K562 (cell line): ENCODE results near the gene PTPN1. TPM values are rescaled to one million over a fixed set of nuclear protein-coding genes. Genes with fewer than 3 reads are reported as not detected.
A peak's percentile ranks its signal among the peaks of the same experiment; 100 is the strongest.

Experiments used
- ATAC-seq: fragments of 200-7000 bp; cut with Tn5 transposase; 3 replicates; pipeline ENCODE4 v1.9.1; 2020; ENCODE audit warnings: moderate library complexity
- BruUV-seq: library from RNA; stranded (reverse); fragments of 400-500 nt; replicated peaks from 2 replicates; lab custom pipeline; 2021; lab: Mats Ljungman, UMichigan
- CTCF ChIA-PET: fragments of 300-600 bp; formaldehyde crosslinking; extraction: SDS; loops from one replicate; lab custom pipeline; 2021; ENCODE audit warnings: low intra/inter-chr PET ratio; lab: Yijun Ruan, JAX
- POLR2A ChIA-PET: fragments of 300-600, 350-650 bp; sonication (Branson Sonifier 250); formaldehyde crosslinking; extraction: SDS; loops from one replicate; lab custom pipeline; 2021; ENCODE audit warnings: antibody characterized with exemption, inconsistent platforms; lab: Yijun Ruan, JAX
- DNase-seq, 4 experiments: peaks; one replicate each; pipeline versions ENCODE4 v3.0.0 to v3.0.0-alpha.2; 2011 to 2018; ENCODE audit warnings: low spot score in 3 of 4, mixed read lengths in 3 of 4; ENCODE audit errors: extremely low read depth in 1 of 4
- FAIRE-seq: peaks from 2 replicates; lab custom pipeline; 2011; peaks lifted over from hg19 to GRCh38; lab: Jason Lieb, UNC
- H2AFZ ChIP-seq: 2 replicates; pipeline ENCODE4 v1.6.0; 2011; ENCODE audit warnings: low read depth, low read length, control low read depth, inconsistent platforms
- H3K27ac ChIP-seq: fragments of 200-600 bp; 3 replicates; pipeline ENCODE4 v1.8.0; 2011; ENCODE audit warnings: low read depth, mild to moderate bottlenecking, control low read depth, inconsistent platforms, low read length, moderate library complexity, mixed read lengths; ENCODE audit errors: extremely low read depth
- H3K27me3 ChIP-seq, 2 experiments: fragments of 300-600 bp in 1 of 2; 2 replicates in 1 of 2; 3 replicates in 1 of 2; pipeline versions ENCODE4 v1.6.0 to v1.8.0; 2011; ENCODE audit warnings: inconsistent platforms in 2 of 2, low read length in 2 of 2, mild to moderate bottlenecking in 1 of 2, mixed read lengths in 1 of 2, moderate library complexity in 1 of 2; ENCODE audit not compliant: control insufficient read depth in 2 of 2, insufficient read depth in 2 of 2
- H3K36me3 ChIP-seq: fragments of 300-600 bp; 3 replicates; pipeline ENCODE4 v1.8.0; 2011; ENCODE audit warnings: mild to moderate bottlenecking, low read length, inconsistent platforms; ENCODE audit not compliant: control insufficient read depth, insufficient read depth
- H3K4me1 ChIP-seq, 2 experiments: fragments of 200-600 bp in 1 of 2; replicated peaks in 1 of 2; 2 replicates in 1 of 2; 3 replicates in 1 of 2; pipeline versions ENCODE4 v1.5.1 to v1.8.0; 2011; ENCODE audit warnings: inconsistent platforms in 2 of 2, low read length in 2 of 2, mild to moderate bottlenecking in 1 of 2, mixed read lengths in 1 of 2, moderate library complexity in 1 of 2; ENCODE audit not compliant: control insufficient read depth in 2 of 2, insufficient read depth in 2 of 2
- H3K4me2 ChIP-seq: 2 replicates; pipeline ENCODE4 v1.6.1; 2011; ENCODE audit warnings: low read length, control low read depth, inconsistent platforms, mixed read lengths; ENCODE audit not compliant: insufficient read depth
- H3K4me3 ChIP-seq: fragments of 200-600 bp; sonication (generic), shearing (Covaris generic); 2 replicates; pipeline ENCODE4 v1.5.1; 2016; ENCODE audit warnings: control low read depth, inconsistent platforms
- H3K79me2 ChIP-seq: fragments of 200-600 bp; 3 replicates; pipeline ENCODE4 v1.8.0; 2011; ENCODE audit warnings: low read length, inconsistent platforms; ENCODE audit not compliant: control insufficient read depth, insufficient read depth
- H3K9ac ChIP-seq, 2 experiments: 2 replicates each; pipeline versions ENCODE4 v1.6.0 to v1.6.1; 2011; ENCODE audit warnings: low read depth in 2 of 2, low read length in 2 of 2, control low read depth in 1 of 2, inconsistent platforms in 1 of 2, mild to moderate bottlenecking in 1 of 2, mixed read lengths in 1 of 2; ENCODE audit not compliant: insufficient read depth in 1 of 2
- H3K9me1 ChIP-seq: one replicate; pipeline ENCODE4 v1.6.0; 2011; ENCODE audit warnings: inconsistent platforms, mild to moderate bottlenecking, low read length, moderate library complexity; ENCODE audit not compliant: control insufficient read depth, insufficient read depth
- H3K9me3 ChIP-seq: replicated peaks from 2 replicates; pipeline ENCODE4 v1.5.1; 2011; ENCODE audit warnings: low read depth, low read length, inconsistent platforms; ENCODE audit not compliant: control insufficient read depth, insufficient read depth
- H4K20me1 ChIP-seq: replicated peaks from 2 replicates; pipeline ENCODE4 v1.6.1; 2011; ENCODE audit warnings: low read length, inconsistent platforms, mixed read lengths; ENCODE audit not compliant: control insufficient read depth, insufficient read depth
- ERF ChIP-seq: fragments of 450-650 bp; formaldehyde crosslinking; IDR thresholded peaks from 2 replicates; pipeline ENCODE4 v1.4.0; 2020; ENCODE audit warnings: mild to moderate bottlenecking, mixed read lengths
- ETV6 ChIP-seq, 3 experiments: fragments of 150-350 bp in 1 of 3; sonication (generic) in 1 of 3; formaldehyde crosslinking in 1 of 3; IDR thresholded peaks; 2 replicates each; pipeline versions ENCODE4 v1.6.1 to v1.8.0; 2014 to 2022; ENCODE audit warnings: borderline replicate concordance in 2 of 3, low read depth in 2 of 3, antibody characterized with exemption in 1 of 3, low read length in 1 of 3, mild to moderate bottlenecking in 1 of 3, missing genetic modification reagents in 1 of 3
- FOS ChIP-seq: IDR thresholded peaks from 3 replicates; pipeline ENCODE4 v1.6.1; 2011; ENCODE audit not compliant: insufficient read length; ENCODE audit errors: extremely low read depth
- HDAC8 ChIP-seq: fragments of 450-650 bp; IDR thresholded peaks from 2 replicates; pipeline ENCODE4 v1.6.1; 2016; ENCODE audit warnings: mild to moderate bottlenecking, missing genetic modification characterization, moderate library complexity, missing compliant biosample characterization
- MAZ ChIP-seq, 2 experiments: fragments of 450-650 bp in 1 of 2; sonication (generic) in 1 of 2; formaldehyde crosslinking; IDR thresholded peaks in 1 of 2; conservative IDR thresholded peaks in 1 of 2; 2 replicates each; pipeline versions ENCODE4 v1.4.0 to v1.5.0; 2020; ENCODE audit warnings: mild to moderate bottlenecking in 1 of 2, missing genetic modification reagents in 1 of 2
- MLX ChIP-seq, 2 experiments: fragments of 450-650 bp in 1 of 2; sonication (generic) in 1 of 2; formaldehyde crosslinking; conservative IDR thresholded peaks; 2 replicates each; pipeline versions ENCODE4 v1.4.0 to v1.8.1; 2020 to 2022; ENCODE audit warnings: mild to moderate bottlenecking in 1 of 2, missing genetic modification reagents in 1 of 2
- NFATC3 ChIP-seq: fragments of 450-650 bp; IDR thresholded peaks from 2 replicates; pipeline ENCODE4 v1.6.1; 2017; ENCODE audit warnings: mild to moderate bottlenecking
- NFE2 ChIP-seq: IDR thresholded peaks from 2 replicates; pipeline ENCODE4 v1.6.1; 2014; ENCODE audit warnings: antibody characterized with exemption, low read depth
- POLR3G ChIP-seq: IDR thresholded peaks from 2 replicates; pipeline ENCODE4 v1.6.1; 2011; ENCODE audit not compliant: insufficient read length, insufficient replicate concordance; ENCODE audit errors: extremely low read depth
- SIX5 ChIP-seq, 2 experiments: IDR thresholded peaks; 2 replicates each; pipeline ENCODE4 v1.6.1; 2011; ENCODE audit warnings: low read length in 2 of 2, borderline replicate concordance in 1 of 2, low read depth in 1 of 2, mild to moderate bottlenecking in 1 of 2, moderate library complexity in 1 of 2; ENCODE audit not compliant: insufficient read depth in 1 of 2
- ZBTB7A ChIP-seq: IDR thresholded peaks from 2 replicates; pipeline ENCODE4 v1.6.1; 2011; ENCODE audit warnings: low read depth, mild to moderate bottlenecking, low read length, moderate library complexity, borderline replicate concordance; ENCODE audit not compliant: control insufficient read depth
- ZNF316 ChIP-seq: fragments of 450-650 bp; IDR thresholded peaks from 2 replicates; pipeline ENCODE4 v1.6.1; 2016
- WGBS: fragments of 100-300 bp; shearing (Covaris generic); methylation state at CpG from one replicate; pipeline ENCODE4 v1.1.6; 2016; ENCODE audit warnings: low coverage, mixed read lengths; ENCODE audit not compliant: insufficient coverage; ENCODE audit errors: missing lambda C conversion rate; 5-methylcytosine and 5-hydroxymethylcytosine counted together
- in situ Hi-C: fragments of 300-500 bp; cut with MboI; formaldehyde crosslinking; loops from 4 replicates; pipeline ENCODE4 v1.15.0; 2018; ENCODE audit warnings: inconsistent platforms, mixed read lengths
- intact Hi-C: fragments of 100-400 bp; cut with micrococcal nuclease; formaldehyde crosslinking; loops from 2 replicates; pipeline ENCODE4 v1.14.2; 2022
- polyA plus RNA-seq, 8 experiments: library from polyadenylated mRNA; depleted of rRNA in 4 of 8; stranded (reverse) in 5 of 8; unstranded in 3 of 8; fragments of >200 nt; fragmentation: Nextera tagmentation in 2 of 8; fragmentation: Illumina TruSeq in 1 of 8; extraction: Ambion mirVana in 2 of 8; extraction: Trizol in 1 of 8; gene quantifications; 2 replicates each; pipeline versions ENCODE4 v1.2.1 to v1.2.3, GENCODE V29; 2011 to 2014; ENCODE audit warnings: inconsistent platforms in 1 of 8, missing spikeins in 1 of 8
- total RNA-seq, 7 experiments: library from RNA; depleted of rRNA in 6 of 7; stranded (reverse); fragments of >200 nt in 6 of 7; fragmentation: Illumina TruSeq in 2 of 7; extraction: Trizol in 2 of 7; gene quantifications; 2 replicates each; pipeline versions ENCODE4 v1.2.1 to v1.2.3, GENCODE V29; 2011 to 2021; ENCODE audit warnings: low replicate concordance in 1 of 7

Gene PTPN1
- total and polyA plus RNA-seq, 9 of the 15 experiments (the other 6 are each of a cell fraction or from before 2014, with no cell fraction given): 11.0 to 85.3 (median 54.0) TPM

GRCh38 chr20:50561379-50562078 is 51.3 kb downstream of the PTPN1 start:
- H3K9me3 ChIP-seq: no peaks in the 10 kb centered on the region
- no peak overlapping the region for H3K4me2 ChIP-seq
- peak overlapping the region in 1 of 2 experiments; percentile 54; a peak in 1 of 4 replicates for H3K9ac ChIP-seq
- intact Hi-C loops: no loop called here
- DNase-seq (no peak), FAIRE-seq (no peak), ATAC-seq (no peak)
- no peaks in the 10 kb centered on the region for H3K9me1 ChIP-seq
- peaks cover 51% of the 10 kb centered on the region for H3K79me2 ChIP-seq
- H3K4me1 ChIP-seq: peaks cover 4 to 7% of the 10 kb centered on the region in 2 experiments; a peak in 4 of 5 replicates
- H3K27ac ChIP-seq: no peak overlapping the region; the same call in 2 of the 3 replicates
- CTCF ChIA-PET: no interaction called here
- H3K4me3 ChIP-seq: no peak overlapping the region
- POLR2A ChIA-PET: interaction anchor here (0.6 to 2.5 kb wide), 5 partner anchors 12 to 712 kb away, joined by 3 to 6 read pairs (median 3); no protein-coding TSS in a partner anchor
- in situ Hi-C loops: no loop called here
- no TSS peak for BruUV-seq
- TF ChIP-seq NFE2 (peak; percentile 44; the same call in 1 of the 2 replicates), ZNF316 (peak; percentile 30), FOS (no peak)
- 91% methylated on average over 17 of the region's 17 CpGs for WGBS
- no peaks in the 10 kb centered on the region for H3K27me3 ChIP-seq
- H4K20me1 ChIP-seq: no peaks in the 10 kb centered on the region; the same call in 1 of the 2 replicates
- H3K36me3 ChIP-seq: peaks cover 69% of the 10 kb centered on the region
- H2AFZ ChIP-seq: no peak overlapping the region

GRCh38 chr20:50562262-50562701 is 52.1 kb downstream of the PTPN1 start:
- no peak for FAIRE-seq
- no peaks in the 10 kb centered on the region for H3K9me3 ChIP-seq
- H3K79me2 ChIP-seq: peaks cover 50% of the 10 kb centered on the region
- no peaks in the 10 kb centered on the region; the same call in 1 of the 2 replicates for H4K20me1 ChIP-seq
- ChIA-PET POLR2A (interaction anchor here (0.7 to 2.5 kb wide), 2 partner anchors 11 to 32 kb away, joined by 3 to 6 read pairs; no protein-coding TSS in a partner anchor), CTCF (no interaction called here)
- BruUV-seq: no TSS peak
- H3K4me2 ChIP-seq: no peak overlapping the region
- intact Hi-C loops: no loop called here
- no peak overlapping the region for H3K9ac ChIP-seq
- ATAC-seq: no peak
- H3K4me1 ChIP-seq: peaks cover 4 to 7% of the 10 kb centered on the region in 2 experiments; a peak in 4 of 5 replicates
- no peak for DNase-seq
- H3K9me1 ChIP-seq: no peaks in the 10 kb centered on the region
- WGBS: 90% methylated on average over 7 of the region's 7 CpGs
- H3K4me3 ChIP-seq: no peak overlapping the region
- in situ Hi-C loops: no loop called here
- H3K27me3 ChIP-seq: no peaks in the 10 kb centered on the region
- peaks cover 73% of the 10 kb centered on the region for H3K36me3 ChIP-seq
- H2AFZ ChIP-seq: no peak overlapping the region
- H3K27ac ChIP-seq: no peak overlapping the region
- no peak for TF ChIP-seq MAZ (CRISPR knock-in tag; conservative IDR thresholded peaks at IDR 0.05 in 1 of 2, IDR thresholded peaks at IDR 0.05 in 1 of 2)
- no peak for TF ChIP-seq SIX5 (IDR thresholded peaks at IDR 0.05; ENCODE audit: borderline replicate concordance in 1 of 2, insufficient read depth in 1 of 2, low read depth in 1 of 2, low read length in 2 of 2)
- TF ChIP-seq HDAC8 (tag): no peak
- TF ChIP-seq ZBTB7A: no peak
- TF ChIP-seq NFATC3: no peak
- TF ChIP-seq ETV6 (IDR thresholded peaks at IDR 0.05; ENCODE audit: borderline replicate concordance in 1 of 2, low read depth in 2 of 2, low read length in 1 of 2): no peak
- no peak for TF ChIP-seq ETV6 (CRISPR knock-in tag; IDR thresholded peaks at IDR 0.05; ENCODE audit: borderline replicate concordance)
- TF ChIP-seq POLR3G: no peak
- TF ChIP-seq MLX (CRISPR knock-in tag; conservative IDR thresholded peaks at IDR 0.05): no peak
- no peak for TF ChIP-seq ERF (CRISPR knock-in tag)
